Measurements from ENCODE around the gene RUNX3.

RUNX3 gene

GRCh38 chr1:24958766-24959622, 28.9 kb upstream of the RUNX3 start:
- H3K4me3 Mint-ChIP-seq, result peak overlapping the region; percentile 31
- CTCF ChIA-PET, result interaction anchor here (1.3 to 9.2 kb wide), 3 partner anchors 13 to 78 kb away, joined by 3 to 190 read pairs (median 12); no protein-coding TSS in a partner anchor

GRCh38 chr1:24957808-24958752, 28.0 kb upstream of the RUNX3 start:
- CTCF ChIA-PET, result interaction anchor here (1.0 to 1.7 kb wide), 2 partner anchors 79 to 108 kb away, joined by 3 to 12 read pairs; no protein-coding TSS in a partner anchor
- DNase-seq, result no peak
- peak overlapping the region; percentile 83 for H3K27ac Mint-ChIP-seq
- no peaks in the 10 kb centered on the region for H3K9me3 Mint-ChIP-seq
- peaks cover 98% of the 10 kb centered on the region for H3K4me1 Mint-ChIP-seq
- peaks cover 80% of the 10 kb centered on the region for H3K36me3 Mint-ChIP-seq
- peak overlapping the region; percentile 41 for H3K4me3 Mint-ChIP-seq
- no peaks in the 10 kb centered on the region for H3K27me3 Mint-ChIP-seq

More at GRCh38 chr1:24958766-24959622, 28.9 kb upstream of the RUNX3 start:
- H3K27me3 Mint-ChIP-seq, result no peaks in the 10 kb centered on the region
- peaks cover 85% of the 10 kb centered on the region for H3K36me3 Mint-ChIP-seq
- DNase-seq, result no peak
- no peaks in the 10 kb centered on the region for H3K9me3 Mint-ChIP-seq
- H3K27ac Mint-ChIP-seq, result peak overlapping the region; percentile 83
- peaks cover 95% of the 10 kb centered on the region for H3K4me1 Mint-ChIP-seq

DNA sequence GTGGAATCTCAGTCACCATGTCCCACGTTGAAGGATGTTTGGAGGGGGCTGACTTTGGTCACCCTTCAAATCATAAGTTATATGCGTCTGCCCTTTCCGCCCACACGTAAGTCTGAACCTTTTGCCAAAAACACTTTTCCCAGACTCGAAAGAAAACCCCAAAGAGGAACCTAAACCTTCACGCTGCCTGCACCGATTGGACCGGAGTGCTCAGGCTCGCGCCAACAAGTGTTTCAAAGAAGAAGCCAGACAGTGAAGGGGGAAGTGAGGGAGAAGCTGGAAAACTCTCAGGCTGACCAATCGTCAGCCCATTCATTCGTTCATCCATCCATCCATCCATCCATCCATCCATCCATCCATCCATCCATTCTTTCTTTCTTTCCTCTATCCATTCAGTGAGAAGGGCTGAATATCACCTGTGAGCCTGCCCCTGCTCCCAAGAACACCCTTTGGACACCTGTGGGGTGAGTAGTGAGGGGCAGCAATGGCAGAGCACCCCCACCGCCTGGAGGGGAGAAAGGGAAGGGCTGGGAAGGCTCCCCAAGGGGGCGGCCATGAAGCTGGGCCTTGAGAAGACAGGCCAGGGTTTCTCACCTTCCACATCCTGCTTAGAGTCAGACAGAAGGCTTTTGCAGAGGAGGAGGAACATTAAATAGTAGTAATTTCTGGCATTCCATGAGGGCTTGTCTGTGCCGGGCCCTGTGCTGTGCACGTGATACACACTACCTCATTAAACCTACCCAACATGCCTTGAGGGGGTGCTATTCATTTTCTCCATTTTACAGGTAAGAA, 27.1 kb upstream of the RUNX3 start:
- Mint-ChIP-seq H3K4me1 (peaks cover 98% of the 10 kb centered on the region), H3K27me3 (no peaks in the 10 kb centered on the region), H3K36me3 (peaks cover 76% of the 10 kb centered on the region), H3K27ac (peak overlapping the region; percentile 85), H3K4me3 (peak overlapping the region; percentile 41), H3K9me3 (no peaks in the 10 kb centered on the region)
- CTCF ChIA-PET, result interaction anchor here (1.0 to 1.7 kb wide), 2 partner anchors 79 to 109 kb away, joined by 3 to 12 read pairs; no protein-coding TSS in a partner anchor
- DNase-seq, result no peak

DNA sequence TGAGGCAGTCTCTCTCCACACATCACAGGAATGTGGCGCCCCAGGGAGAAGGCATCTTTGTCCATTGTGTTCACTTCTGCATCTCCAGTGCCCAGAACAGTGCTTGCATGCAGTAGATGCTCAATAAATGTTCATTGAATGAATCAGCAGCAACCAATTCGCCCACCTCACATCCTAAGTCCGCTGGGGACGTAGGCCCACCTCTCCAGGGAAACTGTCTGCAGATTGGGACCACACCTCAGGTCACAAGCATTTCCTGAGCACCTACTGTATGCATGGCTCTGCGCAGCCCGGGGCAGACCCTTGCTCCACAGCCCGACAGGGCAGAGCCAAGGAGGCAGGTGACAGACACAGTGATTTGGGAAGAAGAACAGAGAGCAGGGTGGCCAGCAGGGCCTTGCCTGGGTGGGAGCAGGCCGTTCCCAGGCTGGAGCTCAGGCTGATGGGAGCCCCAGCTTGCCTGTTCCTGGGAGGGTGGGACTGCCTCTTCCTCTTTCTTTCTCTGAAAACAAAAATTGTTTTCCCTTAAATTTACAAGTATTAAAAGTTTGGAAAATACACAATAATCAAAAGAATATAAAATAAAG, 25.8 kb upstream of the RUNX3 start:
- no peak for DNase-seq
- CTCF ChIA-PET, result interaction anchor here (0.6 to 1.6 kb wide), 5 partner anchors 9 to 81 kb away, joined by 3 to 6 read pairs (median 3); no protein-coding TSS in a partner anchor
- Mint-ChIP-seq H3K36me3 (peaks cover 76% of the 10 kb centered on the region), H3K4me3 (peak overlapping the region; percentile 38), H3K4me1 (peaks cover 98% of the 10 kb centered on the region), H3K27me3 (no peaks in the 10 kb centered on the region), H3K9me3 (no peaks in the 10 kb centered on the region), H3K27ac (peak overlapping the region; percentile 92)

DNA sequence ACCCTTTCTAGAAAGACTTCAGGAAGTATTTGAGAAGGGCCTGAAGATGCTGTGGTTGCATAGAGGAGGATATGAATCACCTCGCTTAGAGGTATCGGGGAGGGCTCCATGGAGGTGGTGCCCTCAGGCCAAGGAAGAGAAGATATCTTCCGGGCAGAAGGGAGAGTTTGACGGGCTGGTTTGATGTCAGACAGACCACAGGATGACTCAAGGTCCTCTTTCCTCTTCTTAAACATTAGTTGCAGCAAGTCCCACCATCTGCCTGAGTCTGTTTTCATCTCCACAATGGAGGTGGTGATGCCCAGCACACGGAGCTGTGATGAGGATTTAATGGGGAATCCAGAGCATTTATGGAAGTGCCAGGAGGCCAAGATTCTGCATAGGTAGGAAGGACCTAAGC, 25.1 kb upstream of the RUNX3 start:
- H3K9me3 Mint-ChIP-seq, result no peaks in the 10 kb centered on the region
- H3K4me3 Mint-ChIP-seq, result peak overlapping the region; percentile 67
- peak; percentile 78 for DNase-seq
- no peaks in the 10 kb centered on the region for H3K27me3 Mint-ChIP-seq
- H3K27ac Mint-ChIP-seq, result peak overlapping the region; percentile 92
- CTCF ChIA-PET, result interaction anchor here (0.9 to 1.6 kb wide), 4 partner anchors 9 to 82 kb away, joined by 3 to 6 read pairs (median 4); no protein-coding TSS in a partner anchor
- H3K4me1 Mint-ChIP-seq, result peaks cover 98% of the 10 kb centered on the region
- peaks cover 74% of the 10 kb centered on the region for H3K36me3 Mint-ChIP-seq

DNA sequence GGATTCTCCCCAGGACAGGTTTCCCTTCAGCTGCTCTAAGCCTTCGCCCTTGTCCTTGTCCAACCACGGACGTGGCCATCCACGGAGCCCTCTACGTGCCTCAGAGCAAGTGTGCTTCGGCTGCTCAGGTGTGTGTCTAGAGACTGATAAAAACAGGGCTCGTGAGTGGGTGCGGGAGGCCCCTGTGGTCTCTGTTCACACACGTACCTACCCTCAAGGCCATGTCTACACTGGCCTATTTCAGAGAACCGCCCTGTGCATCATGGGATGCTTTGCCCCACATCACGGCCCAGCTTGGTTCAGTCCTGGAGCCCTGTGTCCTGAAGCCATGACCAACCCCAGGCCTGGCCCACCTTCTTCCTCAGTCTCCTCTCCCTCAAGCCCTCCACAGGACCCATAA, 24.6 kb upstream of the RUNX3 start:
- Mint-ChIP-seq H3K27ac (peak overlapping the region; percentile 92), H3K27me3 (no peaks in the 10 kb centered on the region), H3K9me3 (no peaks in the 10 kb centered on the region), H3K4me1 (peaks cover 97% of the 10 kb centered on the region), H3K36me3 (peaks cover 70% of the 10 kb centered on the region), H3K4me3 (peak overlapping the region; percentile 67)
- DNase-seq, result no peak
- CTCF ChIA-PET, result interaction anchor here (1.0 to 4.7 kb wide), 4 partner anchors 9 to 83 kb away, joined by 6 to 25 read pairs (median 14); no protein-coding TSS in a partner anchor

GRCh38 chr1:24954022-24954421, 23.9 kb upstream of the RUNX3 start:
- Mint-ChIP-seq H3K27me3 (no peaks in the 10 kb centered on the region), H3K36me3 (peaks cover 71% of the 10 kb centered on the region), H3K9me3 (no peaks in the 10 kb centered on the region), H3K4me3 (peak overlapping the region; percentile 67), H3K4me1 (peaks cover 97% of the 10 kb centered on the region), H3K27ac (peak overlapping the region; percentile 92)
- no peak for DNase-seq
- CTCF ChIA-PET, result interaction anchor here (1.1 to 4.7 kb wide), 3 partner anchors 9 to 83 kb away, joined by 6 to 25 read pairs (median 21); no protein-coding TSS in a partner anchor

DNA sequence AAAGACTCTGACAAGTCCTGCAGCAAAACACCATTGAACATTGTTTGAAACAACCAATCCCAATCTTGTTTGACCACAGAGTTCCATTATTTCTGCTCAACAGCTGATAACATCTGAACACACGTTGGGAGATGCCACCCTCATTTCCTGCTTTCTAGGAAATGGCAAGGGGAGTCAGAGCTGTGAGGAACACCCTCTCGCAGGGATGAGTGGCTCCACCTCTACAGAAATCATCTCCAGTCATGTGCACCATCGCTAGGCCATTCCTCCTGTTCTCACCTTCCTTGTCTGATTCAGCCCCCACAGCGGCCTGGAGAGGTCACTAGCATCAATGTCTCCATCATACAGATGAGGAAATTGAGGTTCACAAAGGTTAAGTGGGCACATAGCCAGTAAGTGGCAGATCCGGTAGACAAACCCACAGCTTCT, 22.4 kb upstream of the RUNX3 start:
- peak overlapping the region; percentile 42 for H3K4me3 Mint-ChIP-seq
- H3K9me3 Mint-ChIP-seq, result no peaks in the 10 kb centered on the region
- CTCF ChIA-PET, result interaction anchor here (0.8 to 4.7 kb wide), 8 partner anchors 9 to 149 kb away, joined by 3 to 25 read pairs (median 4); no protein-coding TSS in a partner anchor
- H3K4me1 Mint-ChIP-seq, result peaks cover 96% of the 10 kb centered on the region
- no peaks in the 10 kb centered on the region for H3K27me3 Mint-ChIP-seq
- peak overlapping the region; percentile 83 for H3K27ac Mint-ChIP-seq
- peak; percentile 52 for DNase-seq
- H3K36me3 Mint-ChIP-seq, result peaks cover 68% of the 10 kb centered on the region

- CTCF ChIA-PET, result interaction anchor here (0.8 to 4.7 kb wide), 10 partner anchors 8 to 150 kb away, joined by 3 to 25 read pairs (median 4); partner anchors contain the start of gene RUNX3
- no peak for DNase-seq
- H3K4me1 Mint-ChIP-seq, result peaks cover 94% of the 10 kb centered on the region
- no peaks in the 10 kb centered on the region for H3K27me3 Mint-ChIP-seq
- H3K27ac Mint-ChIP-seq, result peak overlapping the region; percentile 83
- H3K4me3 Mint-ChIP-seq, result peak overlapping the region; percentile 42
- H3K36me3 Mint-ChIP-seq, result peaks cover 67% of the 10 kb centered on the region
- no peaks in the 10 kb centered on the region for H3K9me3 Mint-ChIP-seq
Measured at GRCh38 chr1:24951810-24952412, 21.8 kb upstream of the RUNX3 start.

DNA sequence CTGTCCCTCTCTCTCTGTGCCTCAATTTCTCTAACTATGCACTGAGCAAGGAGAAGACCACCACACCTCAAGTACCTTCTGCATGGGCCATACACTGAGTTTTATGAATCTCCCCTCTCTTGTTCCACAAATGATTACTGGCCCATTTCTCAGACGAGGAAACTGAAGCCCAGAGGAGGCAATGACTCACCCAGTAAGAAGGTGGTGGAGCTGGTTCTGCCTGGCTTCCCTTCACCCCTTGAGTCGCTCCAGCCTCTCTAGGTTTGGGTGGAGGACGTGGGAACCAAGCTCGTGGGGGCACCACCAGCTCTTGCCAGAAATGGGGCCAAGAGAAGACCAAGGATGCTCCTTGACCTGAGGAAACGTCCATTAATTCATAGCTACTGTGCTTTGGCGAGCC, 21.3 kb upstream of the RUNX3 start:
- Mint-ChIP-seq H3K27me3 (no peaks in the 10 kb centered on the region), H3K4me1 (peaks cover 94% of the 10 kb centered on the region), H3K9me3 (no peaks in the 10 kb centered on the region), H3K4me3 (no peak overlapping the region), H3K36me3 (peaks cover 68% of the 10 kb centered on the region), H3K27ac (peak overlapping the region; percentile 83)
- no peak for DNase-seq
- CTCF ChIA-PET, result interaction anchor here (0.8 to 4.7 kb wide), 8 partner anchors 8 to 150 kb away, joined by 3 to 25 read pairs (median 4); partner anchors contain the start of gene RUNX3

DNA sequence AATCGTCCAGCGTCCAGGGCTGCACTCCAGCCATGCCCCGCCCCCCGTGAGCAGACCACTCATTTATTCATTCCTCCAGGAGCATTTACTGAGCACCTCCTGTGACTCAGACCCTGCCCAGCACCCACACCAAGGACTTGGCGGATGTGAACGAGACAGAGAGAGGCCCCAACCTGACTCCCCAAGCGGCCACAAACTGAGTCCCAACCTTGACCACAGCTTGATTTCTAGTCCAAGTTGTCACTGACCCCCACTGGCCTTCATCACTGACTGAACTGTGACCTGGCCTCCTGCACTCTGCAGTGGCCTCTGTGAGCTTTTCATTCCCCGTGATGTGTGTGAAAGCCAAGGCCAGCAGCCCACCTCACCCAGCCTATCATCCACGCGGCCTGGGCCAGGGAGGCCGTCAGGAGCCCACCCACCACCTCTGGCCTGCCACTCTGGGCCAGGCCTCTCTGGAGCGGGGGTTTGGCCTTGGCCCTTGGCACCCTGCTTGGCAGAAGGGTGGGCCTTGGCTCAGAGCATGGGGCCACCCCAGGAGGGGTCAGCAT, 19.3 kb upstream of the RUNX3 start:
- H3K27me3 Mint-ChIP-seq, result no peaks in the 10 kb centered on the region
- H3K4me1 Mint-ChIP-seq, result peaks cover 87% of the 10 kb centered on the region
- no peak for DNase-seq
- CTCF ChIA-PET, result interaction anchor here (1.1 to 4.0 kb wide), 2 partner anchors 13 to 87 kb away, joined by 3 to 18 read pairs; no protein-coding TSS in a partner anchor
- peaks cover 59% of the 10 kb centered on the region for H3K36me3 Mint-ChIP-seq
- no peak overlapping the region for H3K4me3 Mint-ChIP-seq
- no peaks in the 10 kb centered on the region for H3K9me3 Mint-ChIP-seq
- peak overlapping the region; percentile 64 for H3K27ac Mint-ChIP-seq
